WTC11 (cell line): ENCODE measurements around the gene ZIC1.

Source experiments
- ATF3 ChIP-seq: sonication (generic); formaldehyde crosslinking; conservative IDR thresholded peaks from 2 replicates; pipeline ENCODE4 v1.8.1; 2022; ENCODE audit warnings: mild to moderate bottlenecking, missing genetic modification reagents
- CTCF ChIP-seq: fragments of 200-600 bp; IDR thresholded peaks from 2 replicates; pipeline ENCODE4 v1.8.0; 2022; ENCODE audit warnings: antibody characterized with exemption
- TCF7 ChIP-seq: sonication (generic); formaldehyde crosslinking; IDR thresholded peaks from 2 replicates; pipeline ENCODE4 v1.8.0; 2022; ENCODE audit warnings: mild to moderate bottlenecking, low read depth, missing genetic modification reagents, moderate library complexity
- ZBTB21 ChIP-seq: sonication (generic); formaldehyde crosslinking; IDR thresholded peaks from 2 replicates; pipeline ENCODE4 v1.8.1; 2023; ENCODE audit warnings: mild to moderate bottlenecking, missing genetic modification reagents, borderline replicate concordance
- ZNF121 ChIP-seq: sonication (generic); formaldehyde crosslinking; IDR thresholded peaks from 2 replicates; pipeline ENCODE4 v1.8.0; 2023; ENCODE audit warnings: missing genetic modification reagents
- ZNF232 ChIP-seq: sonication (generic); formaldehyde crosslinking; IDR thresholded peaks from 2 replicates; pipeline ENCODE4 v1.8.0; 2022; ENCODE audit warnings: mild to moderate bottlenecking, missing genetic modification reagents
- TF ChIP-seq, protein P1 (sequence below): sonication (generic); formaldehyde crosslinking; IDR thresholded peaks from 2 replicates; pipeline ENCODE4 v1.8.0; 2023; ENCODE audit warnings: missing genetic modification reagents
- TF ChIP-seq, protein P2 (sequence below): sonication (generic); formaldehyde crosslinking; IDR thresholded peaks from 2 replicates; pipeline ENCODE4 v1.8.0; 2023; ENCODE audit warnings: missing genetic modification reagents, mild to moderate bottlenecking, borderline replicate concordance

DNA sequence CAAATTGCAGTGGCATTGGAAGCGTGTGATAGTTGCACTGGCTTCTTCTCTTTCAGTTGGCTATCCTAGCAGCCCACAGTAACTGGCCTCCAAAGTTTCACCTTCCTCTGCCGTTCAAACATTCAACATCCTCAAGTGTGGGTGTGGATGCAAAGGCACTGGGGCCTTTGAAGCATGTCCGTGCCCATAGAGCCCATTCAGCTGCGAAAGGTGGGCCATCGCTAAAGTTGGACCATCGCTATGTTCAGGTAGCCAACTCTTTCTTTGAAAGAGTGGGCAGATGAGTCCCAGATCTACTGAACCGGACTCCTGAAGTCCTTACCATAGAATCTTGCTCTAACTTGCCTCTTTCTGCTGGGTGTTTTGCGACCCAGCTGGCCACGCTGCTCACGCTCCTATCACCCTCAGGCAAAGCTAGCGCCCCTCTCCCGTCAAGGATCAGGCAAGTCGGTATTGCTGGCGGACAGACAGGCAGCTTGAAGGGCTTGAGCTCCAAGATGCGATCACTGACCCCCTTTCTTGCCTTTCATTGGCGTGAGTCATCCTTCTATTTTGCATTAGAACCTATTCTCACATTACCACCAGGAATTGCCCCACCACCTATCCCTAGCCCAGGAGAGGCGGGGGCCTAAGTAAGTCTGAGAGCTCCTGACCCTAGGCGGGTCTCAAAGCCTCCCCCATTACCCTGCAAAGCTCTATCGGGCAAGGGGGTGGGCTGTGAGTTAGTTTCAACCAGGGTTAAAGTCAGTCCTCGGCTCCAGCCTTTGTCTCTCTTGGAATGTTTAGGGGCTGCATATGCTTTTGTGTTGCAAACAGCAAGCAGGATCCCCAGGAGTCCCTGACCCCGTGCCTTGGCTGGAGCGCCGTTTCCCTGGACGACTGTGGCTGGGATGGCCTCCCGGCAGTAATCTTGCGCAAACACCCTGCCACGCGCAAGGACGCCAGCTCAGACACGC lies 31.5 kb upstream of the ZIC1 start:
- TF ChIP-seq CTCF (no peak), ZNF232 (CRISPR knock-in tag) (no peak), ZBTB21 (CRISPR knock-in tag) (0 out of 2 replicates have a peak, but pooled peaks have one; percentile 29), ZNF121 (no peak), TCF7 (CRISPR knock-in tag) (no peak), ATF3 (CRISPR knock-in tag) (no peak)
- TF ChIP-seq, protein P1, sequence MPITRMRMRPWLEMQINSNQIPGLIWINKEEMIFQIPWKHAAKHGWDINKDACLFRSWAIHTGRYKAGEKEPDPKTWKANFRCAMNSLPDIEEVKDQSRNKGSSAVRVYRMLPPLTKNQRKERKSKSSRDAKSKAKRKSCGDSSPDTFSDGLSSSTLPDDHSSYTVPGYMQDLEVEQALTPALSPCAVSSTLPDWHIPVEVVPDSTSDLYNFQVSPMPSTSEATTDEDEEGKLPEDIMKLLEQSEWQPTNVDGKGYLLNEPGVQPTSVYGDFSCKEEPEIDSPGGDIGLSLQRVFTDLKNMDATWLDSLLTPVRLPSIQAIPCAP (CRISPR knock-in tag) = no peak
- TF ChIP-seq, protein P2, sequence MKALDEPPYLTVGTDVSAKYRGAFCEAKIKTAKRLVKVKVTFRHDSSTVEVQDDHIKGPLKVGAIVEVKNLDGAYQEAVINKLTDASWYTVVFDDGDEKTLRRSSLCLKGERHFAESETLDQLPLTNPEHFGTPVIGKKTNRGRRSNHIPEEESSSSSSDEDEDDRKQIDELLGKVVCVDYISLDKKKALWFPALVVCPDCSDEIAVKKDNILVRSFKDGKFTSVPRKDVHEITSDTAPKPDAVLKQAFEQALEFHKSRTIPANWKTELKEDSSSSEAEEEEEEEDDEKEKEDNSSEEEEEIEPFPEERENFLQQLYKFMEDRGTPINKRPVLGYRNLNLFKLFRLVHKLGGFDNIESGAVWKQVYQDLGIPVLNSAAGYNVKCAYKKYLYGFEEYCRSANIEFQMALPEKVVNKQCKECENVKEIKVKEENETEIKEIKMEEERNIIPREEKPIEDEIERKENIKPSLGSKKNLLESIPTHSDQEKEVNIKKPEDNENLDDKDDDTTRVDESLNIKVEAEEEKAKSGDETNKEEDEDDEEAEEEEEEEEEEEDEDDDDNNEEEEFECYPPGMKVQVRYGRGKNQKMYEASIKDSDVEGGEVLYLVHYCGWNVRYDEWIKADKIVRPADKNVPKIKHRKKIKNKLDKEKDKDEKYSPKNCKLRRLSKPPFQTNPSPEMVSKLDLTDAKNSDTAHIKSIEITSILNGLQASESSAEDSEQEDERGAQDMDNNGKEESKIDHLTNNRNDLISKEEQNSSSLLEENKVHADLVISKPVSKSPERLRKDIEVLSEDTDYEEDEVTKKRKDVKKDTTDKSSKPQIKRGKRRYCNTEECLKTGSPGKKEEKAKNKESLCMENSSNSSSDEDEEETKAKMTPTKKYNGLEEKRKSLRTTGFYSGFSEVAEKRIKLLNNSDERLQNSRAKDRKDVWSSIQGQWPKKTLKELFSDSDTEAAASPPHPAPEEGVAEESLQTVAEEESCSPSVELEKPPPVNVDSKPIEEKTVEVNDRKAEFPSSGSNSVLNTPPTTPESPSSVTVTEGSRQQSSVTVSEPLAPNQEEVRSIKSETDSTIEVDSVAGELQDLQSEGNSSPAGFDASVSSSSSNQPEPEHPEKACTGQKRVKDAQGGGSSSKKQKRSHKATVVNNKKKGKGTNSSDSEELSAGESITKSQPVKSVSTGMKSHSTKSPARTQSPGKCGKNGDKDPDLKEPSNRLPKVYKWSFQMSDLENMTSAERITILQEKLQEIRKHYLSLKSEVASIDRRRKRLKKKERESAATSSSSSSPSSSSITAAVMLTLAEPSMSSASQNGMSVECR = no peak
